GM10248 (cell line): ENCODE measurements around the gene CEBPZOS.
"Not testable (repeated sequence)": the region's sequence is repeated elsewhere in the genome, so short reads cannot be mapped to it uniquely, and the experiment has no call there.

Experiments
- CTCF ChIA-PET: fragments of 300-600 bp; sonication (Branson Sonifier 250); formaldehyde crosslinking; extraction: SDS; loops from one replicate; lab custom pipeline; 2021; ENCODE audit warnings: antibody characterized with exemption; lab: Yijun Ruan, JAX
- POLR2A ChIA-PET: fragments of 350-650 bp; sonication (Branson Sonifier 250); formaldehyde crosslinking; extraction: SDS; loops from one replicate; lab custom pipeline; 2020; ENCODE audit warnings: antibody characterized with exemption; lab: Yijun Ruan, JAX
- DNase-seq: peaks from one replicate; pipeline ENCODE4 v3.0.0; 2012; ENCODE audit errors: extremely low spot score
- TF ChIP-seq, protein P1 (sequence below): IDR thresholded peaks from 2 replicates; pipeline ENCODE4 v1.5.1; 2012; ENCODE audit warnings: mild to moderate bottlenecking, low read depth; ENCODE audit errors: extremely low read depth, missing control alignments, control extremely low read depth

Gene CEBPZOS

DNA sequence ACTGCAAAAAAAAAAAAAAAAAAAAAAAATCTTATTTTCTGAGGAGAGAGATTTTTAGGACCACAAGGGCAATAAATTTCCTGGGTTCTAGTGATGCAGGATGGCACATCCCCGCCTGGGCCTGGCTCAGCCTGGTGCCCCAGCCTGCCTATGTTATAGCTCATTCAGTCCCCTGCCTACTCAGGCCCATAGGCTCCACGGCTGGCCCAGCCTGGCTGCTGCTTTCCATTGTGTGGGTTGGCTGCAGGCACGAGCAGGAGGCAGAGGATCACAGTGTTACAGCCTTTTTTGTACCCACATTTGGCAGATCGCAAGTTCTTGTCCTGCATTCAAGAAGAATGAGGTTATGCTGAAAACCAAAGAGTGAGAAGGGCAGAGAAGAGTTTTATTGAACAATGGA is 5.0 kb upstream of the CEBPZOS start:
- TF ChIP-seq, protein P1, sequence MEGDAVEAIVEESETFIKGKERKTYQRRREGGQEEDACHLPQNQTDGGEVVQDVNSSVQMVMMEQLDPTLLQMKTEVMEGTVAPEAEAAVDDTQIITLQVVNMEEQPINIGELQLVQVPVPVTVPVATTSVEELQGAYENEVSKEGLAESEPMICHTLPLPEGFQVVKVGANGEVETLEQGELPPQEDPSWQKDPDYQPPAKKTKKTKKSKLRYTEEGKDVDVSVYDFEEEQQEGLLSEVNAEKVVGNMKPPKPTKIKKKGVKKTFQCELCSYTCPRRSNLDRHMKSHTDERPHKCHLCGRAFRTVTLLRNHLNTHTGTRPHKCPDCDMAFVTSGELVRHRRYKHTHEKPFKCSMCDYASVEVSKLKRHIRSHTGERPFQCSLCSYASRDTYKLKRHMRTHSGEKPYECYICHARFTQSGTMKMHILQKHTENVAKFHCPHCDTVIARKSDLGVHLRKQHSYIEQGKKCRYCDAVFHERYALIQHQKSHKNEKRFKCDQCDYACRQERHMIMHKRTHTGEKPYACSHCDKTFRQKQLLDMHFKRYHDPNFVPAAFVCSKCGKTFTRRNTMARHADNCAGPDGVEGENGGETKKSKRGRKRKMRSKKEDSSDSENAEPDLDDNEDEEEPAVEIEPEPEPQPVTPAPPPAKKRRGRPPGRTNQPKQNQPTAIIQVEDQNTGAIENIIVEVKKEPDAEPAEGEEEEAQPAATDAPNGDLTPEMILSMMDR: no peak
- POLR2A ChIA-PET: no interaction called here
- no peak for DNase-seq
- CTCF ChIA-PET: interaction anchor here (0.8 to 1.8 kb wide), 2 partner anchors 45 to 686 kb away, joined by 3 to 4 read pairs; no protein-coding TSS in a partner anchor

DNA sequence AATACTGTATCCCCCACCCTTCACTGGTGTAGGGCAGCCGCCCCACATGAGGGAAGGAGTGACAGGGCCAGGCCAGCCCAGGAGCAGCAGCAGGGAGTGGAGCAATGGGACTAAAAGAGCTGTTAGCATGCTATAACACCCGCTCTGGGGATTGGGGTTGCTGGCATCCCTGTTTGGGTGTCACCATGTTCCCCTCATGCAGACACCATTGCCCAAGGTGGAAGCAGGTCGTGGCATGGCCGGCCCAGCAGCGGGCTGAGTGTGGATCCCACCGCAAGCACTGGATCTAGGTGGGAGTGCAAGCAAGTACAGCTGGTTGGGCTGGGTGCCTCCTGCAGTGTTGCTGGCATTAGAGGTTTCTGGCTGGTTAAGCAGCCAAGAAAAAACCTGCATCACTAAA is 4.5 kb upstream of the CEBPZOS start:
- TF ChIP-seq, protein P1: no peak
- no peak for DNase-seq
- ChIA-PET POLR2A (no interaction called here), CTCF (interaction anchor here (1.6 to 1.8 kb wide), 2 partner anchors 24 to 686 kb away, joined by 3 to 4 read pairs; no protein-coding TSS in a partner anchor)

DNA sequence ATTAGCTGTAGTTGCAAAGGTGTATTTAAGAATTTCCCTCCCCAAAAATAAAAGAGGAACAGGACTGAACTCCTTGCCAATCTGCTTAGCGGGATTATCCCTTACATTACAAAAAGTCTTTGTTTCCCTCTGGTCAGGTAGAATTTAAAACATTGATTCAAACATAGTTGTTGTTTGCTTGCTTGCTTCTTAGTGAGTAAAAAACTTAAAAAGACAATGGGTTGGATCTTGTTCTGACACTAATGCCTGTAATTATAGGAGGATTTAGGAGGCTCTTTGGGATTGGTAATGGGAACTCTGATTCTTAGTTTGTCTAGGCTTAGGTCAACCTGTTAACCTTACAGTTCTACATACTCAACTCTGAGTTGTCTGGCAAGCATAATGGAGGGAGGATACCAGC is 3.7 kb upstream of the CEBPZOS start:
- no peak for DNase-seq
- CTCF ChIA-PET: interaction anchor here (1.0 to 1.6 kb wide), 2 partner anchors 9 to 24 kb away, joined by 3 to 4 read pairs; no protein-coding TSS in a partner anchor
- TF ChIP-seq, protein P1: no peak
- POLR2A ChIA-PET: no interaction called here

DNA sequence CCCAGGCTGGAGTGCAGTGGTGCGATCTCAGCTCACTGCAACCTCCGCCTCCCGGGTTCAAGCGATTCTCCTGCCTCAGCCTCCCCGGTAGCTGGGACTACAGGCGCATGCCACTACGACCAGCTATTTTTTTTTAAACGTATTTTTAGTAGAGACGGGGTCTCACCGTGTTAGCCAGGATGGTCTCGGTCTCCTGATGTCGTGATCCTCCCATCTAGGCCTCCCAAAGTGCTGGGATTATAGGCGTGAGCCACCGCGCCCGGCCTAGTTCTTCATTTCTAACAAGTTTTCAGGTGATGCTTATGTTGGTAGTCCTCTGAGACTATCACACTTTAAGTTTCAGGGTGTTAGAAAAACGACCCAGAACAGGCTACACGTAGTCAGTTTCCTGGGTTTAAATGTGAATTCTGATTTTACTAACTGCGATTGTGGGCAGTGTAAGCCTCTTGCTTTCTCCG is 405 bp upstream of the CEBPZOS start:
- POLR2A ChIA-PET, DNase-seq, CTCF ChIA-PET: not testable (repeated sequence)

DNA sequence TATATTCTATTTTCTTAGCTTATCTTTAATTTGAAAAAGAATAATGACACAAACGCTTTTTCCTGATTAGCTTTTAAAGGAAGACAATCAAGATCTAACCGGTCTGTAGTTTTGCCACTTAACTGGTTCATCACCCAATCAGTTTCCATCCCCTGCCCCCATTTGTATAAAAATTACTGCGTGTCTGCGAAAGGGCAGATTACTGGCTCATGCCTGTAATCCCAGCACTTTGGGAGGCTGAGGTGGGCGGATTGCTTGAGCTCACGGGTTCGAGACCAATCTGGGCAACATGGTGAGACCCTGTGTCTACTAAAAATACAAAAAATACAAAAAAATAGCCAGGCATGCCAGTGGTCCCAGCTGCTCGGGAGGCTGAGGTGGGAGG is 2.4 kb downstream of the CEBPZOS start:
- TF ChIP-seq, protein P1: no peak
- ChIA-PET POLR2A (no interaction called here), CTCF (interaction anchor here (0.9 to 1.0 kb wide), 3 partner anchors 30 to 57 kb away, joined by 3 to 4 read pairs (median 3); no protein-coding TSS in a partner anchor)
- DNase-seq: no peak

DNA sequence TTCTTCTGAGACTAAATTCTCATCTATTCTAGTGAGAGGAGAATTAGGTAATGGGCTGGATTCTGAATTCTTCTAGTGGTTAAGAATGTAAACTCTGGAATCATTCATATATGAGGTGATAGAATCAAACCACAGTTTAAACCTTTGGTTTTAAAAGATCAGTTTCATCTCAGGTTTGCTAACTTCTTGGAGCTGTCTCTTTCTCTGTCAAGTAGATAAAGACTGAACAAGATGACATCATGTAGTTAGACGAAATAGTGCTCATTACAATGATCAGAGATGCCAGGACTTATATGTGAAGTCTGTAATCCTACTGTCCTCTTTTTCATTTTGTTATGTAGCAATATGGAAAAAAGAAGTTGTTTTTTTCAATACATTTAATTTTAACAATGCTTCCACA is 4.9 kb downstream of the CEBPZOS start:
- ChIA-PET CTCF (interaction anchor here (1.0 to 1.6 kb wide), 4 partner anchors 8 to 33 kb away, joined by 4 read pairs; no protein-coding TSS in a partner anchor), POLR2A (no interaction called here)
- no peak for DNase-seq
- TF ChIP-seq, protein P1: no peak

DNA sequence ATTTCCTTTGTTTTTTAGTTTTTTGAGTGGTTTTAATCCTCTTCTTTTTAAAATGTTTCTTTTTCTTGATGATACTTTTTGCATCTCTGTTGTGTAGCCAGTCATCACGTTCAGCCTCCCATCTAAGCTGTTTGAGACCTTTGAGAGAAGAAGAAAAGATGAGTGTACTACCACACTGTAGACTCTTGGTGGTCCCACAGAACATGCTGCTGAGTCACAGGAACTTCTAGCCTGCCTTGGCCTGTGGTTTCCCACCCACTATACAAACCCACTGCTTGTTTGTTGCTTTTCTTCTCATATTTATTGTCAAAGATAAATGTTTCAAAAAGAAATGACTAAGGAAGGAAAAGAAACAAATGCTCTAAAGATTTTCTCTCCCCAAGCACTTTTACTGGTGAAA is 5.5 kb downstream of the CEBPZOS start:
- ChIA-PET POLR2A (interaction anchor here (0.7 kb wide), 1 partner anchor 1542 kb away, joined by 8 read pairs; no protein-coding TSS in a partner anchor), CTCF (interaction anchor here (1.0 to 1.6 kb wide), 3 partner anchors 9 to 17 kb away, joined by 4 read pairs; no protein-coding TSS in a partner anchor)
- no peak for DNase-seq
- TF ChIP-seq, protein P1: no peak
